H54 (cell line): ENCODE results near the gene MORN2.
"Not testable (repeated sequence)": the region's sequence is repeated elsewhere in the genome, so short reads cannot be mapped to it uniquely, and the experiment has no call there.

Experiments
- DNase-seq: peaks from one replicate; pipeline ENCODE4 v3.0.0; 2011; ENCODE audit warnings: low spot score, mixed read lengths; ENCODE audit not compliant: insufficient read length
- FAIRE-seq: peaks from 3 replicates; lab custom pipeline; 2011; peaks lifted over from hg19 to GRCh38; lab: Jason Lieb, UNC
- POLR2A ChIP-seq: IDR thresholded peaks from 2 replicates; pipeline ENCODE4 v1.6.1; 2011; ENCODE audit warnings: low read depth, mild to moderate bottlenecking, low read length

The MORN2 gene

GRCh38 chr2:38875576-38876367, at the start of gene MORN2, which contains the start of gene DHX57:
Gene MORN2 (plus strand): TSS chr2:38875976.
Gene DHX57 (minus strand): TSS chr2:38875934. CDS start chr2:38868405, 7,529 bp downstream.
- TF ChIP-seq POLR2A: peak; percentile 73
- DNase-seq: peak; percentile 92
- FAIRE-seq: peak; percentile 84

- not testable (repeated sequence) for DNase-seq, FAIRE-seq
Observed at GRCh38 chr2:38827539-38828145, 48.1 kb upstream of the MORN2 start.

GRCh38 chr2:38828460-38828859, 47.3 kb upstream of the MORN2 start:
- DNase-seq (no peak), FAIRE-seq (no peak)
- TF ChIP-seq POLR2A: no peak

GRCh38 chr2:38829971-38830370, 45.8 kb upstream of the MORN2 start:
- DNase-seq: no peak
- FAIRE-seq: no peak
- no peak for TF ChIP-seq POLR2A

GRCh38 chr2:38830526-38831159, 45.1 kb upstream of the MORN2 start:
- FAIRE-seq (no peak), DNase-seq (no peak)
- TF ChIP-seq POLR2A: no peak

- FAIRE-seq (no peak), DNase-seq (no peak)
- no peak for TF ChIP-seq POLR2A
Observed at GRCh38 chr2:38835015-38835601, 40.7 kb upstream of the MORN2 start.

- DNase-seq (no peak), FAIRE-seq (no peak)
- TF ChIP-seq POLR2A: no peak
Observed at GRCh38 chr2:38835990-38836389, 39.8 kb upstream of the MORN2 start.

GRCh38 chr2:38836791-38837190, 39.0 kb upstream of the MORN2 start:
- FAIRE-seq (no peak), DNase-seq (no peak)
- no peak for TF ChIP-seq POLR2A

GRCh38 chr2:38850045-38850444, 25.7 kb upstream of the MORN2 start:
- DNase-seq: no peak
- no peak for TF ChIP-seq POLR2A
- FAIRE-seq: no peak

- FAIRE-seq (no peak), DNase-seq (no peak)
- no peak for TF ChIP-seq POLR2A
Observed at GRCh38 chr2:38856165-38856564, 19.6 kb upstream of the MORN2 start.

GRCh38 chr2:38862476-38862875, 13.3 kb upstream of the MORN2 start:
- FAIRE-seq (no peak), DNase-seq (no peak)
- TF ChIP-seq POLR2A: no peak

GRCh38 chr2:38863061-38863695, 12.6 kb upstream of the MORN2 start:
- FAIRE-seq (peak; percentile 15), DNase-seq (no peak)
- TF ChIP-seq POLR2A: no peak

- FAIRE-seq: no peak
- TF ChIP-seq POLR2A: no peak
Observed at GRCh38 chr2:38866773-38867443, 8.9 kb upstream of the MORN2 start.

More at GRCh38 chr2:38866773-38867443, 8.9 kb upstream of the MORN2 start:
- no peak for DNase-seq
